Measurements from ENCODE around the gene ZNF682. TPM values are rescaled to one million over a fixed set of nuclear protein-coding genes. Genes with fewer than 3 reads are reported as not detected.

Gene ZNF682
- total RNA-seq, 2 donors from 2014 or later = 7.9 to 12.8 TPM

Other genes with a start within 250 kb of the ZNF682 start
- 10 to 100 TPM; 31.7 to 36.2 TPM for gene ZNF506, start 217.8 kb downstream of the ZNF682 start, total RNA-seq
- 10 to 100 TPM; 19.9 to 20.7 TPM for gene ZNF253, start 173.6 kb downstream of the ZNF682 start, total RNA-seq
- 10 to 100 TPM; 24.4 to 28.5 TPM for gene ZNF93, start 138.6 kb downstream of the ZNF682 start, total RNA-seq
- gene ZNF90, start 38.5 kb upstream of the ZNF682 start, total RNA-seq = 10 to 100 TPM; 22.6 to 26.3 TPM
- 10 to 100 TPM; 11.4 to 13.4 TPM for gene ZNF486, start 127.7 kb upstream of the ZNF682 start, total RNA-seq

Measured in activated naive CD4-positive, alpha-beta T cell treated with anti-CD3 and anti-CD28 coated beads, Interleukin-2, amount 50 U/mL, for 72 hours (primary cell).